Large intestine (tissue), 3 donors: ENCODE results near the gene MSL3B.

Experiments used
- DNase-seq, 2 donors: peaks; one replicate each; pipeline versions ENCODE4 v3.0.0 to v3.0.0-alpha.2; 2013
- H3K27ac ChIP-seq: one replicate; pipeline ENCODE4 v1.5.1; 2013; ENCODE audit warnings: low read length
- H3K27me3 ChIP-seq: 2 replicates; pipeline ENCODE4 v1.6.1; 2013; ENCODE audit warnings: low read length; ENCODE audit not compliant: control insufficient read depth, insufficient read depth
- H3K36me3 ChIP-seq: 2 replicates; pipeline ENCODE4 v1.6.1; 2013; ENCODE audit warnings: low read length; ENCODE audit not compliant: control insufficient read depth, insufficient read depth
- H3K4me1 ChIP-seq: one replicate; pipeline ENCODE4 v1.6.1; 2013; ENCODE audit warnings: low read length; ENCODE audit not compliant: control insufficient read depth, insufficient read depth
- H3K4me3 ChIP-seq: one replicate; pipeline ENCODE4 v1.5.1; 2013; ENCODE audit warnings: low read length
- H3K9me3 ChIP-seq: one replicate; pipeline ENCODE4 v1.6.1; 2013; ENCODE audit warnings: mild to moderate bottlenecking, low read depth, low read length, moderate library complexity; ENCODE audit not compliant: control insufficient read depth
- WGBS: methylation state at CpG from one replicate; pipeline ENCODE4 v1.1.5; 2013; ENCODE audit warnings: low lambda C conversion rate; ENCODE audit not compliant: insufficient coverage; 5-methylcytosine and 5-hydroxymethylcytosine counted together

Gene MSL3B

DNA sequence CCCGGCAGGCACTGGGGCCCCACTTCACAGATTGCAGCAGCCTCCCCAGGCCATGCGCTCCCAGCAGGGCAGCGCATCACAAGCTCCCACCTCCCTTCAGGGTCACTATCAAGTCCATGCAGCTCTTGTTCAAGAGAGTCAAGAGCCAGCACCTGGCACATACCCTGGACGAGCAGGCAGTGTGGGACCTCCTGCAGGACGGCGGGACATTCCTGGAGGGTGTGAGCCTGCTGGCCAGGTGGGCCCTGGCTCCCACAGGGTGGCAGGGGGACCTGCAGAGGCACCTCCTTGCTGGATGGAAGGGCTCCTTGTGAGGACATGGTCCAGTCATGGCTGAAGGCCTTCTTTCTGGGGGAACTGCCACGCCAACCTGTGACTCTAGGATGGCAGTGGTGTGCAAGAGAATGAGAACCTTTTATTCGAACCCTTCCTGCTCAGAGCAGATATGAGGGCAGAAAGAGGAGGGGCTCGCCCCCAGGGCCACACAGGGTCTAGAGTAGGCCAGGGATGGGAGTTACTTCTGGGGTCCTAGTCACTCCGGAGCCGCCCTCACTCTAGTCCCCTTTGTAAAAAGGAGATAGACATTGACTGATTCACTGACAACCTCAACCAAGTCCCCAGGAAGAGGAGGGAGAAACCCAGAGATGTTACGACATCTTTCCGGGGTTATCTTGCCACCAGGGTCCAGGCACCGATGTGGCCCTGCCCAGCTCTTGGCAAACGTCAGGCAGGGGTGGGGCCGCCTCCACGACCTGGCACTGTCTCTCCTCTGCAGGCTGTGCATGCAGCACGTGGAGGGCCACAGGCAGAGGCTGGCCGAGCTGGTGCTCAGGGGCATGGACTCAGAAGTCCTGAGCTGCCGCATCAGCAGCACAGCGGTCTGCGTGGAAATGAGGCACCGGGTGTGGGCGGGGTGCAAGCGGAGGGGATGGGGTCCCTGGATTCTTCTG, 45.1 kb downstream of the MSL3B start:
- DNase-seq = peak; percentile 16 to 37

DNA sequence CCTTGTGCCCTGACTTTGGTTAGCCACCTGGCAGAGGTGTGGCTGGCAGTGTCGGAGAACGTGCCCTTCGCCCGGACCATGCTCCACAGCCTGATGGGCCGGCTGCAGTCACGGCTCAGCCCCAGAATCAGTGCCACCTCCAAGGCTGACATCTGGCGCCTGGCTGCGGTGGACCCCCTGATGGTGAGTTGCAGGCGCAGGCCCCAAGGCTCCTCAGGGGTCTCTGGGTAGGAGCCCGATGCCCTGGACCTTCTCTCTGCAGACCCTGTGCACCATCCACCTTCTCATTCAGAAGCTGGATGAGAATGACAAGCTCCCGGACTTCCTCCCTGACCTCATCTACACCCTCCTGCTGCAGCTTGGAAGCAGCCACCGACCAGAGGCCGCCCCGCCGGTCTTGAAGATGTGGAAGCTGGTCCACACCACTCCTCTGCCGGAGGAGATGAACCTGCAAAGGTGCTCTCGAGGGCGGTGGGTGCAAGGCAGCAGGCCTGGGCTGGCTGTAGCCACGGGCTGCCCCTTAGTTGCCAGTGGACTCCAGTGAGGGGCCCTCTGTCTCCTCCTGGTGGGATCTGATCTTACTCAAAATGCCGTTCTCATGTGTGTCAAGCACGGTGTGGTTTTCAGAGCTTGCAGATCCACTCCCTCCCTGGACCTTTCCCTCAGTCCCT, 46.0 kb downstream of the MSL3B start:
- H3K4me3 ChIP-seq = no peak overlapping the region
- DNase-seq = no peak
- WGBS = no CpG with 5 or more reads among the region's 21 CpGs
- peaks cover 21% of the 10 kb centered on the region for H3K4me1 ChIP-seq
- H3K27ac ChIP-seq = no peak overlapping the region
- no peaks in the 10 kb centered on the region for H3K27me3 ChIP-seq
- H3K36me3 ChIP-seq = no peaks in the 10 kb centered on the region
- H3K9me3 ChIP-seq = no peaks in the 10 kb centered on the region

More for the DNA sequence above, 45.1 kb downstream of the MSL3B start:
- Histone ChIP-seq H3K4me3 (no peak overlapping the region), H3K36me3 (no peaks in the 10 kb centered on the region), H3K4me1 (peaks cover 13% of the 10 kb centered on the region), H3K27ac (no peak overlapping the region), H3K27me3 (no peaks in the 10 kb centered on the region), H3K9me3 (no peaks in the 10 kb centered on the region)
- no CpG with 5 or more reads among the region's 25 CpGs for WGBS

DNA sequence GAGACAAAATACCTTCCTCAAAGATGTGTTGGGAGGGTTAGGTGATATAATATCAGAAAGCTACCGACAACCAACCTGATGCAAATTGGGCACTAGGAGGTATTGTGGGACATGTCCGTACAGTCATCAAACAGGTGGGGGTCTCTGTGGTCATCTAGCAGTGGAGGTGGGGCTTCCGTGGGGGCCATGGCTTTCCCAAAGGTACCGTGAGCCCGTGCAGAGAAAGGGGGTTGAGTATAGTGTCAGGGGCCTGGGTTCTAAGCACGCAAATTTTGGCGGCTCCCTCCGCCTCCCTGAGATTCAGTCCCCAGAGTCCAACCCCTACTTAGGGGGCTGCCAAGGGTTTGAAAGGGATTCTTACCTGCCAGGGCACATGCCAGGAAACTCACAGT, 46.5 kb downstream of the MSL3B start:
- no peak for DNase-seq
- no peak overlapping the region for H3K27ac ChIP-seq
- no peaks in the 10 kb centered on the region for H3K36me3 ChIP-seq
- H3K9me3 ChIP-seq = no peaks in the 10 kb centered on the region
- H3K4me1 ChIP-seq = peaks cover 25% of the 10 kb centered on the region
- H3K27me3 ChIP-seq = no peaks in the 10 kb centered on the region
- no peak overlapping the region for H3K4me3 ChIP-seq
- no CpG with 5 or more reads among the region's 8 CpGs for whole genome bisulfite sequencing

DNA sequence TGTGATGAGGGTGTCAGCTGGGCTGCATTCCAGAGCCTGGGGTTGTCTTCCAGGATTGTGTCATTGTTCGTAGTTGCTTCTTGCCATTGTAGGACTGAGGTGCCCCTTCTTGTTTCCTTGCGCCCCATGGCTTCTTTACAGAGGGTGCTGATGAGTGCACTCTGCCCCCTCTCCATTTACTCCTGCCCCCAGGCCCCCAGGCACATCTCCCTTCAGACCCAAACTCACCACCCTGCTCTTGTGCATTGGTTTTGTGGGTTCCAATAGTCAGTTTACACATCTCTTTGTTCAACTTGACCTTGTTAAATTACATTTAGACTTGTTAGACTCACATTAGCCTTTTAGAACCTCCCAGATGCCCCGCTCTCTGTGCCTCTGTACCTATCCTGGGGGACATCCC, 47.0 kb downstream of the MSL3B start:
- H3K27me3 ChIP-seq = no peaks in the 10 kb centered on the region
- peaks cover 30% of the 10 kb centered on the region for H3K4me1 ChIP-seq
- no CpG with 5 or more reads among the region's 3 CpGs for WGBS
- no peaks in the 10 kb centered on the region for H3K9me3 ChIP-seq
- H3K27ac ChIP-seq = no peak overlapping the region
- no peak overlapping the region for H3K4me3 ChIP-seq
- DNase-seq = no peak
- H3K36me3 ChIP-seq = no peaks in the 10 kb centered on the region

DNA sequence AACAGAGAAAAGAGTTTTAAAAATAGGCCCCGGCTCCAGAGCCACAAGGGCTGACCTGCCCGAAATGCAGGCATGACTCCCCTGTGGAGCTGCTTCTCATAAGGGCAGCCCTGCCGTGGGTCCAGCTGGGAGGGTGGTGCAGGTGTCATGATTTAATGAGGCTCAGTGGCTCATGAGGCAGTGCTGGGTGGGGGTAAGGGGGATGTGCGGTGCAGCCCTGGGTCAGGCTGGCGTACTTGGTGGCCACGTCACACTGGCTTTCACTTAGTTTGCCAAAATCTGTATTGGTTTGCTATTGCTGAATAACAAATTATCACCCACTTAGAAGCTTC, 47.4 kb downstream of the MSL3B start:
- H3K27ac ChIP-seq = no peak overlapping the region
- H3K4me1 ChIP-seq = peaks cover 30% of the 10 kb centered on the region
- no peaks in the 10 kb centered on the region for H3K27me3 ChIP-seq
- H3K9me3 ChIP-seq = no peaks in the 10 kb centered on the region
- DNase-seq = no peak
- WGBS = 80% methylated on average over 1 of the region's 6 CpGs
- H3K36me3 ChIP-seq = no peaks in the 10 kb centered on the region
- H3K4me3 ChIP-seq = no peak overlapping the region

DNA sequence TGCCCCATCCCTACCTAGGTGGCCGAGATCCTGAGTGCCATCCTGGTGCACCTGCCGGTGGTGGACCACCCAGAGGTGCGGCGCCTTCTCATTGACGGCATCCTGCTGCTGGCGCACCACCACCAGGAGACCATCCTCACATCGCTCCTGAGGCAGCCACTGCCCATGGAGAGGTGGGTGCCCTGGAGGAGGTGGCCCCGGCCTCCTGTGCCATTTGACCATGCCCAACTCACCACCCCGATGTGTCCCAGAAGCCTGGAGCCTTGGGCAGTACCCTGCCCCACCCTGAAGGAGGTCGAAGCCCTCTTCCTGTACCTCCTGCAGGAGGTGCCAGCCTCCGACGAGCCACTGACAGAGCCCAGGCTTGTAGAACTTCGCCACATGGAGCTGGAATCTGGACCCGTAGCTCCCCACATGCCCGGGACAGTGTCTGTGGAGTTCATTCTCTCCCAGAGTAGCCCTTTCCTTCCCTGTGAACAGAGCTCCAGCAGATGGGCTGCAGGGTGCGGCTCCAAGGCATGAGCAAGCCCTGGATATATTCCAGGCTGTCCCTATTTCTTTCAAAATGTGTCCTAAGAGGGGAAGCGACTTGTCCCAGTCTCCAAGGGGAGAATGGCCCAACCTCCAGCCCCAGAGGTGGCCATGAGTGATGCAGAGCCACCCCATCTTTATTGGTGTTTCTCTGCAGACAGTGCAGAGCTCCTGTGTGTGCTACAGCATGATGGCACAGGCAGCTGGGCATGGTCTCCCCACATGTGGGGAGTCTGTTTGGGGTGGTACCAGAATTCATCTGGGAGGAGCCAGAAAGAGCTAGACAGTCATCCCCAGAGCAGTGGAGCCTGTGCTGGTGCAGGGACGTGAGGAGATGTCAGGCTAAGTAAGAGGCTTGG, 48.1 kb downstream of the MSL3B start:
- H3K36me3 ChIP-seq = no peaks in the 10 kb centered on the region
- no peak overlapping the region for H3K4me3 ChIP-seq
- no peaks in the 10 kb centered on the region for H3K27me3 ChIP-seq
- no peaks in the 10 kb centered on the region for H3K9me3 ChIP-seq
- H3K4me1 ChIP-seq = peaks cover 30% of the 10 kb centered on the region
- no peak overlapping the region for H3K27ac ChIP-seq
- no CpG with 5 or more reads among the region's 18 CpGs for WGBS
- DNase-seq = no peak

DNA sequence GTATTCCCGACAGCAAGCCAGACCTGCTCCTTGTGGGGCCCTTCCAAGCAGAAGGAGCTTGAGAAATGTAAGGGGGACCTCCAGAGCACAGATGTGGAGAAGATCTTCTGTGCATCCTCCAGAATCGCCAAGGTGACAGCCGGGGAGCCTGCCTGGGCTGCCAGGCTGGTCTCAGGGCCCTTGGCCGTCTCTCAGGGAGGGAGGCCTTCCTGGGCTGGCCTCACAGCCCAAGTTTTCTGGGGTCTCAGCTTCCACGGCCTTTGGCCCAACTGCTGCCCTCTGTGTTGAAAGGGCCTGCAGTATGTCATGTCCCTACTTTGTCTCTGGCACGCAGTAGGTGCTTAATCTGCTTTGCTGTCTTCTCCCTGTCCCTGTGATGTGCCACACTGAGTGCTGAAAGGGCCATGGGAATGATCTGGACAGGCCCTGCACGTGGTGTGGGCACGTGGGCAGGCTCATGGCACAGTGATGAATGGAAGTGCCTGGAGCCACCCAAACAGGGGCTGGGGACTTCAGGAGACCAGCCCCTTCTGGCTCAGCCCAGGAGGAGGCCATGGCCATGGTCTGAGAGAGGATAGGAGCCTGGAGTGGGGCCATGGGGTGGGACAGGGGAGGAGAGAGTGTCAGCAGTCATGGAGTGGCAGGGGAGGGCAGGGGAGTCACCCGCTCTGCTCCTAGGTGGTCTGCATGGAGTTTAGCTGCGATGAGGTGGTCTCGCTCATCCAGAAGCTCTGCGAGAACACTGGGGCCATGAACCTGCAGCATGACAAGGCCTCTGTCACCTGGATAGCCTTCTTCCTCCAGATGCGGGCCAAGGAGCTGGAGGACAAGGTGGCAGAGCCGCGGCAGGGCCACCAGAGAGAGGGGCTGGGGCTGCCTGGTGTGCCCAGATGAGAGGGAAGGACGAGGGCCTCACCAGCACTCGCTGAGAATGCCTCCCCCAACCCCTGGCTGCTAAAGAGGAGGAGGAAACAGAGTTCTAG, 49.3 kb downstream of the MSL3B start:
- H3K4me3 ChIP-seq = no peak overlapping the region
- DNase-seq = no peak
- H3K27ac ChIP-seq = no peak overlapping the region
- no peaks in the 10 kb centered on the region for H3K36me3 ChIP-seq
- no peaks in the 10 kb centered on the region for H3K9me3 ChIP-seq
- peaks cover 30% of the 10 kb centered on the region for H3K4me1 ChIP-seq
- WGBS = no CpG with 5 or more reads among the region's 17 CpGs
- no peaks in the 10 kb centered on the region for H3K27me3 ChIP-seq

DNA sequence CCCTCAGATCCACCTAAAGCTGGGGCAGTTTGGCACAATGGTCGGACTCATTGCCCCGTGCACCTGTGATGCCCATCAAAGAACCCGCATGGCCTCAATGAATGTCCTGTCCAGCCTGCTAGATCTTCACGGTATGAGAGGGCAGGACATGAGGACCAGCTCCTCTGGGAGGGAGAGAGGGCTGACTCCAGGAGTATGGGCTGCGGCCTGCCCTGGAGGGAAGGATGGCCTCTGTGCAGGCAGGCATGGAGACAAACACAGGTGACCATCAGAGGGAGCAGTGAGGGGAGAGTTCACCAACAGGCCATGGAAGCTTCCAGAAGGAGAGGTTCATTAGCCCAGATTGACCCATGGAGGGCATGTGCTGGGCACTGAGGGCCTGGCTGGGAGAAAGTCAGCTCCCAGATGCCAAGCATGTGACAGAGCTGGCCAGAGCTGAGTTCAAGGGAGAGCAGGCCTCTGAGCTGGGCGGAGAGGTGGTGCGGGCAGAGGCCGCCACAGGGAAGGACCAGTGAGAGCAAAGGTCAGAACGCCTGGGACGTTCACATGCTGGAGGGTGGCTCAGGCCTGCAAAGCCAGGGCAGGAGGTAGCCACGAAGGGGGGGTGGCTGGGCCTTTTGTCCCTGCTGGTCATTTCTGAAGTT, 50.1 kb downstream of the MSL3B start:
- Histone ChIP-seq H3K36me3 (no peaks in the 10 kb centered on the region), H3K9me3 (no peaks in the 10 kb centered on the region), H3K4me1 (peaks cover 29% of the 10 kb centered on the region), H3K4me3 (no peak overlapping the region), H3K27ac (peak overlapping the region; percentile 58), H3K27me3 (no peaks in the 10 kb centered on the region)
- no CpG with 5 or more reads among the region's 11 CpGs for WGBS
- peak in 1 of 2 donors; percentile 52 for DNase-seq

DNA sequence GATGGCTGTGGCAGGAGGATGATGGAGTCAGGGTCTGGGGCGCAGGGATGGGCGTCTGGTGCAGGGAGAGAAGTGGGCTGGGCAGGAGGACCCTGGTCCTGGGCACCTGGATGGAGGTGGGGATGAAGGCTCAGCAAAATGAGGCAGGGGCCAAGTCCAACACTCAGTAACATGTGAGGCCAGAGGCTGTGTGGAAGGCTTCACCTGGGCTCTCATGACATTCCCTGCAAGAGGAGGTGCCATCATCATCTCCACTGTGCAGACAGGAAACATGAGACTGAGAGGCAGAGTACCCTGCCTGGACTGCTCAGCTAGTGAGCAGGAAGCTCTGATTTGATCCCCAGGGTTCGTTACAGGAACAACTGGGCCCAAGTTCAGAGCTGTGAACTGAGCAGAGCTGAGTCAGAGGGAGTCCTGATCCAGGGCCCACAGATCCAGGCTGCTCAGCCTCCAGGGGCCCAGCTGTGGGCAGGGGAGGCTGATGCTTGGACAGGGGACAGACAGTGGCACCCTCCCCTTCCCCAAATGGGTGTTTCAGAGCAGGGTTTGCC, 50.8 kb downstream of the MSL3B start:
- no CpG with 5 or more reads among the region's 3 CpGs for WGBS
- Histone ChIP-seq H3K4me3 (no peak overlapping the region), H3K4me1 (peaks cover 24% of the 10 kb centered on the region), H3K9me3 (no peaks in the 10 kb centered on the region), H3K36me3 (no peaks in the 10 kb centered on the region), H3K27ac (peak overlapping the region; percentile 58), H3K27me3 (no peaks in the 10 kb centered on the region)
- peak; percentile 37 to 72 for DNase-seq
